ENCODE results near the gene DIPK1C.

GRCh38 chr18:74447404-74448152, 9.5 kb downstream of the DIPK1C start:
- TF ChIP-seq CTCF (IDR thresholded peaks at IDR 0.05) (no peak), POLR2A (IDR thresholded peaks at IDR 0.05) (no peak)
